Activated CD4-positive, alpha-beta T cell treated with anti-CD3 and anti-CD28 coated beads, Interleukin-2, amount 50 U/mL, for 48 hours (primary cell): ENCODE data around the gene ARHGAP18.
"Not testable (repeated sequence)": the region's sequence is repeated elsewhere in the genome, so short reads cannot be mapped to it uniquely, and the experiment has no call there.

Experiments
- DNase-seq, 2 experiments: peaks; one replicate each; pipeline ENCODE4 v3.0.0-alpha.2; 2020

Gene ARHGAP18

DNA sequence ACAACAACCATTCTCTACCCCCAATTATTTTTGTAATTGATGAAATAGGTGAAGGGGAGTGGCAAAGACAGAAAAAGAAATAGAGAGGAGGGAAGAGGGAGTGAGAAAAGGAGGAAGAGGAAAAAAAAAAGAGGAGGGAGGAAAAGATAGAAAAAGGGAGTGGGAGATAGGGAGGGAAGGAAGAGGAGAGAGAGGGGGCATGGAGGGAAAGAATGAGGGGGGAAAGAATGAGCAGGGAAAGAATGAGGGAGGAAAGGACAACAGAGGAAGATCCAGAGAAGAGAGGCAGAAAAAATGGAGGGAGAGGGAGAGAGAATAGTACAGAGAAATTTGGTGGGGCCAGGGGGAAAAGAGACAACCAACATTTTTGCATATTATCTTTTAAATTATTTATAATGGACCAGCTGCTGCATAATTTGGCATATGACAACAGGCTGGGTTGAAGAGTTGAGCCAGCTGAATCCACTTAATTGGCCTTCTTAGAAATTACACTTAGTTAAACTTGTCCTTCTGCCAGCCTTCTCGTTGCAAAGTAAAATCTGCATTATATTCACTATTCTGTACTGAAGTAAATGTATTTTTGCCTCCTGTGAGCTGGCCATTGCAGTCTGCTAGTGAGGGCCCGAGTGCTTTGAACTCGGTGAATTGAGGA, 101.0 kb downstream of the ARHGAP18 start:
- DNase-seq = no peak

DNA sequence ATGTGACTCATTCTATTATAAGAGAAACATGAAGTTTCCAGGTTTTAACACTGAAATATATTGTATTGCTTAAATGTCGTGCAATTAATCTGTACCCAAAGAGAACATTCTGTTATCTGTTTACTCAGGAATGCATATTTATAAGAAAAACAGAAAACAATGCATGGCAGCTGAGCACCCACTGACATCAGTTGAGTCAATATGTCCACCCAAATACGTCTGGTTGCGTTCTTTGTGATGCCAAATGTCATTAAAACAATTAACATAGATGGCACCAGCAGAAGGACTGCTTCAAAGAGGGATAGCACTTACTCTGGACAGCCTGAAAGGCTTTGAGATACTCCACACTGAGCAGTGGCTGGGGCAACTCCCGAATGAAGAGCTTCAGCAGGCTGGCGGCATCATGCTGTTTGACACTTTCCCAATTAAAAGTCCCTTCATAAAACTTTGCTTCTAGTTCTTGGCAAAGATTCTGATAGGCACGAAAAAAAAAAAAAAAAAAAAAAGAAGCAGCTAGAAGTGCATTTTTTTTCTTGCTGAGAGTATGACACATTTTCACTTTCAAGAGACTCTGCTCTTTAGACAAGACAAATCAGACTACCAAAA, 102.3 kb downstream of the ARHGAP18 start:
- DNase-seq = no peak

DNA sequence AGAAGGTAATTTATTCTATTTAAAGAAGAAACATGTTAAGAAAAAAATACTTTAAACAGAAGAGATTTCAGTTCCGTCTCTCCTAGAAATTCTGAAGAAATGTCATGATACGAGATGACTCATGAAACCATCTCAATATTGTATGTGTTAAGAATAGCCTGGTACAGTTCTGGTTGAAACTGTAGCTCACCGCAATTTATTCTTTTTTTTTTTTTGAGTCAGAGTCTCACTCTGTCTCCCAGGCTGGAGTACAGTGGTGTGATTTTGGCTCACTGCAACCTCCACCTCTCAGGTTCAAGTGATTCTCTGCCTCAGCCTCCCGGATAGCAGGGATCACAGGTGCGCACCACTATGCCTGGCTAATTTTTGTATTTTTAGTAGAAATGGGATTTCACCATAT, 103.3 kb downstream of the ARHGAP18 start:
- DNase-seq = peak in 1 of 2 experiments; percentile 3

DNA sequence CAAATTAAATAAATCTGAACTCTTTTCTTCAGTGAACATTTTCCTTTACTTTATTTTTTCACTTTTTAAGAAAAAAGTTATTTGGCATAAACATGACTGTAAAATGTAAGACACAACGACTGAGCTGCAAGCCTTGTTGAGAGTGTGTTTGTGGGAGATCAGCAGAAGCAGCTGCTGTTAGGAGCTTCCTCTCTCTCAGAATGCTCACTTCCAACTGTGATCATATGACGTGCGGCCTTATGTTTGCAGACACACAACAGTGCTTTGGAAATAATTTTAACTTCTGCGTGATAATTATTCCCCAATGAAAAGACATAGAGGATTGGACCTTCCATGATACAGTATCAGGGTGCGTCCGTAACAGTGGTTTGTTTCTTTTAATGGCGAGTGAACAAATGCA, 104.0 kb downstream of the ARHGAP18 start:
- no peak for DNase-seq

DNA sequence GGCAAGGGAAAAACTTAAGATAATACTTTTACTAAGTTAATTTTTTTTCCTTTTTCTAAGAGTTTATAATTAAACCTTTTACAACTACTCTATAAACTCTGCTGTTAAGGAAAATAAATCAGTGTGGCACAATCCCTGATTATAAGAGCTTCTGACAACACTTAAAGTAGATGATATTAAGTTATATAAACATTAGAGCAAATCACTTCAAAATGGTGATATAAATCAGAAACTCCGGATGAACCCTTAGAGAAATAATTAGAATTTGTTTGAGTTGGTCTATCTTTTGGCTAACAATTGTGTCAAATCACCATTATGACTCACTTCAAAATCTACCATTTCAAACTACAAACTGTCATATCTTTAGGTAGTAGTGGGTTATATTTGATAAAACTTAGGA, 104.9 kb downstream of the ARHGAP18 start:
- no peak for DNase-seq

DNA sequence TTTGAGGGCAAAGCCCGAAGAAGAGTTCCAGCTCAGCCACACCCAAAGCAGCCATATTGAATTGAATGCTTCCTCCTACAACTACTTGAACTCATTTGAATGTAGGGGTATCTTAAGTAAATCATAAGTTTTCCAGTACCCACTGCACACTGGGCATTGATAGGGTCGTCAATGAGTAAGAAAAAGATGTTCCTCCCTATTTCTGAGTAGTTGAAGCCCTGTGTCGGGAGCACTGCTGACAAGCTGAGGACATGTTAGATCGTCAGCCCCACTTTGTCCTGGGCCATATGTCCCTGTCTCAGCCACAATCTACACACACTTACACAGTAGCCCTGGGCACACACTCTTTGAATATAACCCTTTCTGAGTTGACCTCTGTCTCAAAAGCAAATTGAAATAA, 105.7 kb downstream of the ARHGAP18 start:
- DNase-seq = no peak

DNA sequence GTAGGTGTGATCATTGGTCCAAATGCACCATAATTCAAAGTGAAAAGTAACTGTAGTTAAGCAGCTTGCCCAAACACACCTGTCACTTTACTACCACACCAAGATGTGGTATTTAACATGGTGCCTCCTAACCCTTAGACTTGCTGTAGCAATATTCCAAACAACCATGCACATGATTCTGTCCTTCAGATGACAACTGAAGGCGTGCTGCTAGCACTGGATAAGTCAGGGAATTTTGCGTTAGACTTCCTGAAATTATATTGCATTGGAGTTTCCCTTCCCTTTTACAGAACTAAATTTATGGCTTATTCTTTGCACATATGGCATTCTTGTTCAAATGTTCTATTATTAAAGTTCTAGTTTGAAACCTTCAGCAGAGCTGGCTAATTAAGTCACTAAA, 106.2 kb downstream of the ARHGAP18 start:
- DNase-seq = no peak

DNA sequence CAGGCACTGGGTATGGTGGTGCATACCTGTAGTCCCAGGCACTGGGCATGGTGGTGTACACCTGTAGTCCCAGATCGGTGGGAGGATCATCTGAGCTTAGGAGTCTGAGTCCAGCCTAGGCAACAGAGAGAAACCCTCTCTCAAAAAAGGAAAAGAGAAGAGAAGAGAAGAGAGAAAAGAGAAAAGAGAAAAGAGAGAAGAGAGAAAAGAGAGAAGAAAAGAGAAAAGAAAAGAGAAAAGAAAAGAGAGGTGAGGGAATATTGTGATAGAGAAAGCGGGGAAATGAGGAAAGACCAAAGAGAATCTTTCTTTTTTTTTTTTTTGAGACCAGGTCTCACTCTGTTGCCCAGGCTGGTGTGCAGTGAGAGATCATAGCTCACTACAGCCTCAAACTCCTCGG, 108.7 kb downstream of the ARHGAP18 start:
- no peak for DNase-seq

DNA sequence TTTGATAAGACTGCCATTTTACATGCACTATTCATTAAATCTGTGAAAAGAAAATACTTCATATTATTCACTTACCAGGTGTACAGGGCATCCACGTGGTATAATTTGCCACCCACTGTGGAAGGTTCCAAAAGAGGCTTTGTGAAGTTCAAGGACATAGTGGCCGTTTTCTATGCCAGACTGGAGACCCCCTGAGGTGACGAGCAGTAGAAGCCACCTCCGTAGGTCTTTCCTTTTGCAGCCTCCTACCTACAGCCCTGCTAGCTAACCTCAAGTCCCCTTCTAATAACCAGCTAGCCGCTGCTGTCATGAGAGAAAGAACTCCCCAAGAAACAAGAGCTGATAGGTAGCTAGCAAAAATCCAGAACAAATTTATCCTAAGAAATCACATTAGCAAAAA, 110.5 kb downstream of the ARHGAP18 start:
- DNase-seq = no peak

DNA sequence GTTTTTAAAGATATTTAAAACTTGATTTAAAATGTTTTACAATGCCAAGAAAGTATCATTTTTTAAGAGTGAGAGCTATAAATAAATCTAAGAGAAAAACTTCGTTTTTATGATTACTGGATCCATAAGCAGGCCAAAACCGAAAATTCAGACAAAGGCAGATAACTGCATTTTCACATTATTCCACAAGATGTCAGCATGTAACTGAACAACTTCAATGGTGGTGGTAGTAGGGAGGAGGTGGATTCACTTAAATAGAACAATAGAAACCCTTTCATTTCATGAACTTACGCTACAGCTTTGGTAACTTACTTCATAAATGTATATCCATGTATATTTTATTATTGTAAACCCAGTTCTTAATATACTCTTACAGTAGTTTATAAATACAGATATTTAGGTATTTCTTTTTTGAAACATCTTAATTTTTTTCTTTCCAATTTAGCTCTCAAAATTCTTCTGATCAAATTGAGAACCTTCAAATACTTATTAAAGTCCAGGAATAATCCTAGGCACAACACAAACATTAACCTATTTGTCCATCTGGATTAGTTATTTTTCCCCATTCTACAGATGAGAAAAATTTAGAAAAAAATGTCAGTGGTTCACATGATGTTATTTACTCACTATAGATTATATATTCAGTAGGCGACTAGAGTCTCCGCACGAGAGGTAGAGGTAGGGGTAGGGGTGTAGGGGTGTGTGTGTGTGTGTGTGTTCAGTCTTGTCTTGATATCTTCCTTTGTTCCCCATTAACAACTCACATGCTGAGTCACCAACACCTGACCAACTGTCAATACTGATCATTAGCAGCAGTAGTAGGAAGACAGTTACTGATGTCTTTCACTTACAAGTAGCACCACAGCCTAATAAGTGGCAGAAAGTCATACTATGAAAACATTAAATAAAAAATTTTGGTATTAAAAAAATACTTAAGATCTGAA, 111.5 kb downstream of the ARHGAP18 start:
- DNase-seq = no peak

DNA sequence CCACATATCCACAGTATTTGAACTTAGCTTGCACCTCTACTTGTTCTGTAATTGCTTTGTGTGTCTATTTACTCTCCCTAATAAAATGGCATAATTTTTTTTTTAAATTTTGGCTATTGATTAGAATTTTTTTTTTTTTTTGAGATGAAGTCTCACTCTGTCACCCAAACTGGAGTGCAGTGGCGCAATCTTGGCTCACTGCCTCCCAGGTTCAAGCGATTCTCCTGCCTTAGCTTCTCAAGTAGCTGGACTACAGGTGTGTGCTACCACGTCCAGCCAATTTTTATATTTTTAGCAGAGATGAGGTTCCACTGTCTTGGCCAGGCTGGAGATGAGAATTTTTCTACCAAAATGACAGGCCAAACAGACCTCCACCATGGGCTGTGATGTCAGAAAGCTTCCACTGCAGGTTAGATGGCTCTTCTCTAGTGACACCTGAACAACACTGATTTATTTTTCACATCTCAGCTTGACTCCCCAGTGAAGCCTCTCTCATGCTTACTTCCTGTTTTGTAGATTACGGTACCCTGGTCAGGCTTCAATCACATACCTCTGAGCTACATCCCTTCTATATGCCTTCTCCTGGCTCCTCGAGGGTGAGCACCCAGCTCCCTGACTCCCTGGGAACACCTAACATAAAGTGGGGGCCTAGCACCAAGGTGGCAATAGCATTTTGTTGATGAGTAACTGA, 112.8 kb downstream of the ARHGAP18 start:
- no peak for DNase-seq

DNA sequence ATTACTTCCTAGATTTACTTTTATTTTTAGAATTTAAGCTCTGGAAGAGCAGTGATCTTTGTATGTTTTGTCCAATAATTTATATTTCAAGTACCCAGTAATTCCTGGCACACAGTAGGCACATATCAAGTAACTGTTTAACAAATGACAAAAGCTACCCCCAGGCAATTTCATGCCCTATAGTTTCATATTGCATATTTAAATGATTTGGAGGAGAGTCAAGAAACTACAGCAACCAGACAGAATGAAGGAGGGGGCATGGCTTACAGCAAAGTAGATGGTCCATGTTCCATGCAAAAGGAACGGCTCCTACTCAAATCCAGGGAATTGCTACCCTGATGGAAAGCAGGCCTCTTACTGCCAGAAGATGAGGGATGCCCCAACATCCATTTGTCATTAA, 113.5 kb downstream of the ARHGAP18 start:
- no peak for DNase-seq

DNA sequence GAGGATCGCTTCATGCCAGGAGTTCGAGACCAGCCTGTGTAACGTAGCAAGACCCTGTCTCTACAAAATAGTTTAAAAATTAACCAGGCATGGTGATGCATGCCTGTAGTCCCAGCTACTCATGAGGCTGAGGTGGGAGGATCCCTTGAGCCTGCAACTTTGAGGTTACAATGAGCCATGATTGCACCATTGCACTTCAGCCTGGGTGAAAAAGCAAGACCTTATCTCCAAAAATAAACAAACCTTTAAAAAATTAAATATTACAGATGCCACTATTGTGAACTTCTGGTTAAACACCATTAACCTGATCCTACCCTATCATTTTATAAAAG, 116.8 kb downstream of the ARHGAP18 start:
- DNase-seq = no peak

DNA sequence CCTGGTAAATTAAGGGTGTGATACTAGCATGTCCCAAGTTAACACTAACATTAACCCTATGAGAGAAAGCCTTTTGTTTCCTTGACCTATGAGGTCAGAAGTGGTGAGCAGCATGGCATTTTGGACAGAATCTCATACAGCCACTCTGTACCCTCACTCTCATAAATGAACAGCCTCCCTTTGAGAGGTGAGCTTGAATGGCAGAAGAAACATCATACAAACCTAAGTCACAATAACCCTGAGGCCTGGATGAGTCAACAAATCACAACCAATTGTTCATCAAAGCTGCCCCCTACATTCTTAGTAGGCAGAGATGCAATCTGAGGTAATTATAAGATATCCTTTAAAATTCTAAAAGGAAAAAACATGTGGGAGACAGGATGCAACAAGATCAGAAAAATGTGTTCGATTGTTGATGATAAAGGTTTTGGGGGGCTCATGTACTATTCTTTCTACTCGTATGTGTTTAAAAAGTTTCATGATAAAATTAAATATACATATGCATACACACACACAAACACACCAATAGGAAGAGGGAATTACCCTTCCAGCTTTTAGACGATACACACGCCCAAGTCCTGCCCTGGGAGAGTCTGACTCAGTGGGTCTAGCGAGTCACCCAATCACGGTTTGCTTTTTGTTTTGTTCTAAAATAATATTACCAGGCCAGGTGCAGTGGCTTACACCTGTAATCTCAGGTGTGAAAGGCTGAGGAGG, 117.3 kb downstream of the ARHGAP18 start:
- peak; percentile 19 to 27 for DNase-seq

DNA sequence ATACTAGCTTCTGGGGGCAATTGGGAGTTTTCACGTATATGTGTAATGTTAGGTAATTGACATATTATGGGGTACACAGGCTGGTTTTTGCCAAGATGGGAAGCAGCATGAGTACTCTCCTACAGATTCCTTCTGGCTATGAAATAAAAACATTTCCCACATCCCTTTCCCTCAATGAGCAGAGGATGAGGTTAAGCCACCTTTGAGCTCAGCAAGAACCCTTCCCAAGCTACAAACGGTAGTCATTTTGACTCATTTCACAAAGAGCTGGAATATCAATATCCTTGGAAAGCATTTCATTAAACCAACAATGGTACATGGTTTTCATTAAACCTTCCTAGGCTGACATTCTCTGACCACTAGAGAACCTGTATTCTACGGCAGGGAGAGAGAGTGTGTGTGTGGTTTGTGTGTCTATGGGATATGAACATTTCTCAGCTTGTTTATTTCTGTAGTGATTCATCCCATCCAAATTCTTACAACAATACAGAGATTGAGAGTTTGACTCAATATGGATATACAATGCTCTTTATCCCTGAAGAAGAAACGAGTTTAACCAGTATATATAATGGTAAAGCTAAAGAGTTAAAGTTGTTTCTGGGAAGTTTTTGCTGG, 119.5 kb downstream of the ARHGAP18 start:
- no peak for DNase-seq

DNA sequence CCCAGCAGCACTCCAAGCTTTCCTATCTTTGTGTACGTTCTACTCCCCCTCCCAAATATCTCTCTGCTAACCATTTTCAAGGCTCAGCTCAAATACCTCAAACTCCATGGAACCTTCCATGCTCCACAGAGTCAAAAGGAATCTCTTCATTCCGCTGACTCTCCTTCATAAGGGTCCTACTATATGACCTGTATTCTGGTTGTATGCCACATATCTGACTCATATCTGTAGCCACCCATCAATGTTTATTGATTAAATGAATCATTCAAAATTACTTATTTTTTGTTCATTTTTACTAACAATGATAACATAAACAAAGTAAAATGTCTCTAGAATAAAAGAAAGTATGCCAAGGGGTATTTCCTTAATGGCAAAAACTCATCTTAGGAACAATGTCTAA, 123.2 kb downstream of the ARHGAP18 start:
- no peak for DNase-seq

DNA sequence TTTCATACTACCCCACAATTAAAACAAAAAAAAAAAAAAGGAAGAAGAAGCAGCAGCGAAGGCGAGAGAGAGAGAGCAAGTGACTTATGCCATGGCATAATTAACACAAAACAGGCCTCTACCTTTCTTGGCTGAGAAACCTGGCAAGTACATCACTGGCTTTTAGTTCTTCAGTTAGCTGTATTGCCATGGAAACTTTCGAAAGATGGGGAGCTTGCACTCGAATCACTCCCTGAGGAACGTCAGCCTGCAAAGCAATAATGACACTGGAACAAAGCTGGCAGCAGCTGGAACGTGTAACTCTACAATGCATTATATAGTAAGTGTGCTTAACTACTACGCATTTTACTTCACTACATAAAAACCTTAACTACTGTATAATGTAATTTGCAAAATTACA, 126.1 kb downstream of the ARHGAP18 start:
- no peak for DNase-seq

DNA sequence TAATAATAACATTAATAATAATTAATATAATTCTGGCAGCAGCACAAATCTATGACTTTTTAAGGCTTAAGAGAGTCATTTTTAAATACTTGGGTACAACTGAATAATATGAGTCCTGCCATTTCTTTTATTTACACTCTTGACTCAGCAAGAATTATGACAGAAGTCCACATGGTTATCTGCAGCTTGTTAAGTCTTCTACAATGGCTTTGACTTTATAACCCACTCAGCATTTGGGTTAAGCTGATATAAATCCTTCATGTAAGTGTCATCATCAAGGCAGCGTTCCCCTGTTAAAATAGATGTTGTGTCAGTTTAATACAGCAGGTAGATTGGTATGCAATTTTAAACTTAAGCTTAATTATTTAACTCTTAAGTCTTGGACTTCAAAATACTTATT, 131.7 kb downstream of the ARHGAP18 start:
- no peak for DNase-seq

DNA sequence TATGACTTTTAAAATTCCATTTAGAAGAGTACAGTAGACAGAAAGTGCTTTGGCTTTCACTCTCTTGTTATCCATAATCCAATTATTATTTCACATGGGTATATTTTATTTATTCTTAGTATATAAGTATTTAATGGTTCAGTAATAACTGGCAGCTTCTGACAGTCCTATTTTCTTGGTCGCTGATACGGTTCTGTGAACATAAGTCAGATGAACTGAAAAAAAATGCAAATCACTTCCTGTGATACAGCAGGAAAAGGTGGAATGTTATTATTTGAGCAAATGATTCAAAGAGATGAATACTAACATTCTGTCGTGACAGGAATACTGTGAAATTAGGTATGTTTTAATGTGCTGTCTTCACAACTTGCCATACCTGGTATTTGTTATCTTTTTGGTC, 132.3 kb downstream of the ARHGAP18 start:
- DNase-seq = no peak

DNA sequence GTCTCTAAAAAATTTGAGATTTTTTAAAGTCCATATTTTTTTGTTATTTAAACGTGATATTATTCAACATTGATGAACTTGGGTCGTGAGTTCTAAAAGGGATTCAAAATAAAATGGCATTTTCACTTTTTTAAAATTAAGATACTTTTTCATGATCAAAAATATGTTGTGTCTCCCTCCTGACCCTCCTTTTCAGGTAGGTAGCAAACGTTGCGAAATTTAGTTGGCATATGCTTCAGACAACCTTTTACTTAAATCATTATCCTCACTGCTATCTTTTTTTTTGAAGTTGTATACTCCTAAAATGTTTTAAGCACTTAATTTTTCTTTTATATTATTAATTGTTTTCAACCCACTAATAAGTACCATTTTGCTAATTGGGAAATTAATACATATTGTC, 133.5 kb downstream of the ARHGAP18 start:
- no peak for DNase-seq

DNA sequence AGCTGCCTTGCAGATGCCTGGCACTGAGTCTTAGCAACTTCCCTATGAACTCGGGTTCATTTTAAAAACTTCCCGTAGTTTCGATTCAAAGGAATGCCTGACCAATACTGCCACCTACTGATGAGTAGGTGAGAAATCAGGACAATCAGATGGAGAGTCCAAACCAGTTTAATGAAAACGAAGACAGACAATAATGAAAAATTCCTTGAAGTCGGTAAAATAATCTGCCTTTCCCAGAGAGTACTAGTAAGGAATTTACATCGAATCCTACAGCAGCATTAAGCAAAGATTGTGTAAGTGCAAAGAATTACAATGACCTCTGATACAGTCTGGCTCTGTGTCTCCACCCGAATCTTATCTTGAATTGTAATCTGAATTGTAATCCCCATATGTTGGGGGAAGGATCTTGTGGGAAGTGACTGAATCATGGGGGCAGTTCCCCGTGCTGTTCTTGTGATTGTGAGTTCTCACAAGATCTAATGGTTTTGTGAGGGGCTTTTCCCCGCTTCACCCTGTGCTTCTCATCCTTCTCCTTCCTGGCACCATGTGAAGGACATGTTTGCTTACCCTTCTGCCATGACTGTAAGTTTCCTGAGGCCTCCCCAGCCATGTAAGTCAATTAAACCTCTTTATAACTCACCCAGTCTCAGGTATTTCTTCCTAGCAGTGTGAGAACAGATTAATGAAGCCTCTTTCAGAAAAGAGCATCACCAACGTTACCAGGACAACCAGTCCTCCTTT, 134.4 kb downstream of the ARHGAP18 start:
- no peak for DNase-seq

DNA sequence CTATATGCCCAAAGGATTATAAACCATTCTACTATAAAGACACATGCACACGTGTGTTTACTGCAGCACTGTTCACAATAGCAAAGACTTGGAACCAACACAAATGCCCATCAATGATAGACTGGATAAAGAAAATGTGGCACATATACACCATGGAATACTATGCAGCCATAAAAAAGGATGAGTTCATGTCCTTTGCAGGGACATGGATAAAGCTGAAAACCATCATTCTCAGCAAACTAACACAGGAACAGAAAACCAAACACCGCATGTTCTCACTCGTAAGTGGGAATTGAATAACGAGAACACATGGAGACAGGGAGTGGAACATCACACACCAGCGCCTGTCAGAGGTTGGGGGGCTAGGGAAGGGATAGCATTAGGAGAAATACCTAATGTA, 135.4 kb downstream of the ARHGAP18 start:
- DNase-seq = not testable (repeated sequence)
